OCI-LY7 (cell line): Measurements from ENCODE around the gene COL4A2. TPM values are rescaled to one million over a fixed set of nuclear protein-coding genes. Genes with fewer than 3 reads are reported as not detected.

Source experiments
- BruUV-seq: library from RNA; stranded (reverse); fragments of 400-500 nt; replicated peaks from 2 replicates; lab custom pipeline; 2021; lab: Mats Ljungman, UMichigan
- CTCF ChIA-PET: fragments of 300-600 bp; sonication (Branson Sonifier 250); formaldehyde crosslinking; loops from one replicate; lab custom pipeline; 2022; ENCODE audit warnings: antibody characterized with exemption; ENCODE audit not compliant: unreplicated experiment; lab: Charles Lee
- POLR2A ChIA-PET: fragments of 300-600 bp; sonication (Branson Sonifier 250); formaldehyde crosslinking; loops from one replicate; lab custom pipeline; 2022; ENCODE audit warnings: antibody characterized with exemption; lab: Charles Lee
- DNase-seq: peaks from one replicate; pipeline ENCODE4 v3.0.0-alpha.2; 2015; ENCODE audit warnings: low spot score
- H2AFZ ChIP-seq: fragments of 200-600 bp; sonication (generic), shearing (Covaris generic); 2 replicates; pipeline ENCODE4 v1.6.1; 2014; ENCODE audit warnings: mild to moderate bottlenecking, antibody characterized with exemption, low read length, moderate library complexity
- H3K27ac ChIP-seq: fragments of 200-600 bp; sonication (generic); 2 replicates; pipeline ENCODE4 v1.5.1; 2014; ENCODE audit warnings: mixed run types, low read depth, mild to moderate bottlenecking, moderate library complexity, low read length, inconsistent platforms; ENCODE audit not compliant: poor library complexity, severe bottlenecking
- H3K36me3 ChIP-seq: fragments of 200-600 bp; sonication (generic); 2 replicates; pipeline ENCODE4 v1.6.1; 2014; ENCODE audit warnings: mild to moderate bottlenecking, antibody characterized with exemption, low read length, moderate library complexity, mixed read lengths; ENCODE audit not compliant: insufficient read depth
- H3K4me1 ChIP-seq: fragments of 200-600 bp; sonication (generic); 2 replicates; pipeline ENCODE4 v1.5.1; 2014; ENCODE audit warnings: mild to moderate bottlenecking, low read length; ENCODE audit not compliant: insufficient read depth, poor library complexity, severe bottlenecking
- H3K4me2 ChIP-seq: fragments of 200-600 bp; sonication (generic); 2 replicates; pipeline ENCODE4 v1.6.1; 2014; ENCODE audit warnings: mild to moderate bottlenecking, low read length
- H3K4me3 ChIP-seq: fragments of 200-600 bp; sonication (generic); 2 replicates; pipeline ENCODE4 v1.5.1; 2014; ENCODE audit warnings: mild to moderate bottlenecking, low read depth, low read length; ENCODE audit not compliant: poor library complexity, severe bottlenecking
- H3K79me2 ChIP-seq: fragments of 200-600 bp; sonication (generic); 2 replicates; pipeline ENCODE4 v1.6.1; 2016; ENCODE audit warnings: low read depth, mild to moderate bottlenecking, low read length, moderate library complexity, mixed read lengths; ENCODE audit not compliant: insufficient read depth
- H3K9me2 ChIP-seq: fragments of 200-600 bp; sonication (generic); 2 replicates; pipeline ENCODE4 v1.6.1; 2016; ENCODE audit warnings: mild to moderate bottlenecking, low read length, mixed read lengths; ENCODE audit not compliant: insufficient read depth
- H3K9me3 ChIP-seq: fragments of 200-600 bp; sonication (generic); 2 replicates; pipeline ENCODE4 v1.6.1; 2014; ENCODE audit warnings: mild to moderate bottlenecking, mixed run types, low read length, mixed read lengths
- H4K20me1 ChIP-seq: fragments of 200-600 bp; sonication (generic); 2 replicates; pipeline ENCODE4 v1.6.1; 2014; ENCODE audit warnings: mild to moderate bottlenecking, antibody characterized with exemption, low read length, moderate library complexity, mixed read lengths; ENCODE audit not compliant: insufficient read depth
- CTCF ChIP-seq: fragments of 200-600 bp; sonication (generic); conservative IDR thresholded peaks from 2 replicates; pipeline ENCODE4 v1.5.1; 2014; ENCODE audit warnings: mild to moderate bottlenecking, antibody characterized with exemption, low read length, moderate library complexity, mixed read lengths
- EZH2phosphoT487 ChIP-seq: fragments of 200-600 bp; sonication (generic); IDR thresholded peaks from 2 replicates; pipeline ENCODE4 v1.6.1; 2018; ENCODE audit warnings: low read depth, borderline replicate concordance, mild to moderate bottlenecking, mixed run types, antibody characterized with exemption, low read length, moderate library complexity, mixed read lengths
- intact Hi-C: fragments of 100-400 bp; cut with micrococcal nuclease; formaldehyde crosslinking; loops from one replicate; pipeline ENCODE4 v1.10.0; 2022; ENCODE audit not compliant: unreplicated experiment
- total RNA-seq, 2 experiments: library from RNA; depleted of rRNA in 1 of 2; stranded (reverse); fragments of >200 nt in 1 of 2; shearing (Covaris generic) in 1 of 2; gene quantifications; 2 replicates each; pipeline ENCODE4 v1.2.3, GENCODE V29; 2014 to 2022

COL4A2 gene
- total RNA-seq, 2 experiments from 2014 or later: 0.34 TPM; not detected in 1

GRCh38 chr13:110331362-110331761 is 24.3 kb downstream of the COL4A2 start:
- Histone ChIP-seq H3K36me3 (no peaks in the 10 kb centered on the region), H3K79me2 (no peaks in the 10 kb centered on the region), H3K4me3 (no peak overlapping the region), H3K27ac (no peak overlapping the region), H3K4me1 (no peaks in the 10 kb centered on the region), H4K20me1 (no peaks in the 10 kb centered on the region), H3K9me3 (no peaks in the 10 kb centered on the region), H2AFZ (no peak overlapping the region), H3K9me2 (no peaks in the 10 kb centered on the region), H3K4me2 (no peak overlapping the region)
- ChIA-PET CTCF (no interaction called here), POLR2A (no interaction called here)
- intact Hi-C loops: no loop called here
- no peak for DNase-seq
- no peak for TF ChIP-seq CTCF
- TF ChIP-seq EZH2phosphoT487: no peak
- BruUV-seq: no TSS peak

- H3K9me2 ChIP-seq: no peaks in the 10 kb centered on the region
- no peak for DNase-seq
- no peak for TF ChIP-seq CTCF
- TF ChIP-seq EZH2phosphoT487: no peak
- H3K9me3 ChIP-seq: no peaks in the 10 kb centered on the region
- H3K27ac ChIP-seq: no peak overlapping the region
- no peaks in the 10 kb centered on the region for H4K20me1 ChIP-seq
- no peaks in the 10 kb centered on the region for H3K4me1 ChIP-seq
- CTCF ChIA-PET: no interaction called here
- no TSS peak for BruUV-seq
- H2AFZ ChIP-seq: no peak overlapping the region
- intact Hi-C loops: no loop called here
- H3K36me3 ChIP-seq: no peaks in the 10 kb centered on the region
- no peaks in the 10 kb centered on the region for H3K79me2 ChIP-seq
- H3K4me3 ChIP-seq: no peak overlapping the region
- POLR2A ChIA-PET: no interaction called here
- H3K4me2 ChIP-seq: no peak overlapping the region
These were observed 25.7 kb downstream of the COL4A2 start for GRCh38 chr13:110332750-110333149.

- no peak overlapping the region for H3K4me3 ChIP-seq
- H3K4me1 ChIP-seq: no peaks in the 10 kb centered on the region
- no TSS peak for BruUV-seq
- no peaks in the 10 kb centered on the region for H3K36me3 ChIP-seq
- no peaks in the 10 kb centered on the region for H4K20me1 ChIP-seq
- H3K9me3 ChIP-seq: no peaks in the 10 kb centered on the region
- no peak overlapping the region for H2AFZ ChIP-seq
- no peak for TF ChIP-seq CTCF
- TF ChIP-seq EZH2phosphoT487: no peak
- no peak overlapping the region for H3K27ac ChIP-seq
- H3K79me2 ChIP-seq: no peaks in the 10 kb centered on the region
- intact Hi-C loops: no loop called here
- no peaks in the 10 kb centered on the region for H3K9me2 ChIP-seq
- H3K4me2 ChIP-seq: no peak overlapping the region
- ChIA-PET CTCF (no interaction called here), POLR2A (no interaction called here)
- no peak for DNase-seq
These were observed 26.8 kb downstream of the COL4A2 start for GRCh38 chr13:110333837-110334236.
